ENCODE data around the gene ABLIM3.
"Not testable (repeated sequence)": the region's sequence is repeated elsewhere in the genome, so short reads cannot be mapped to it uniquely, and the experiment has no call there.

Gene ABLIM3

GRCh38 chr5:149262315-149262714 lies 121.0 kb downstream of the ABLIM3 start:
- DNase-seq: no peak

GRCh38 chr5:149264439-149265067 lies 123.3 kb downstream of the ABLIM3 start:
- peak; percentile 48 for DNase-seq

- no peak for DNase-seq
Measured at GRCh38 chr5:149265068-149265465, 123.8 kb downstream of the ABLIM3 start.

- no peak for DNase-seq
Measured at GRCh38 chr5:149265597-149265996, 124.3 kb downstream of the ABLIM3 start.

- no peak for DNase-seq
Measured at GRCh38 chr5:149267241-149267973, 126.1 kb downstream of the ABLIM3 start.

- DNase-seq: no peak
Measured at GRCh38 chr5:149268928-149269557, 127.8 kb downstream of the ABLIM3 start.

- peak; percentile 16 for DNase-seq
Measured at GRCh38 chr5:149271195-149271715, 130.0 kb downstream of the ABLIM3 start.

- peak; percentile 23 for DNase-seq
Measured at GRCh38 chr5:149271716-149272563, 130.6 kb downstream of the ABLIM3 start, which contains the start of gene AFAP1L1. TSS of gene AFAP1L1 (plus strand) at chr5:149271859. CDS start at chr5:149271969, 110 bp downstream.

- DNase-seq: not testable (repeated sequence)
Measured at GRCh38 chr5:149272781-149273180, 131.5 kb downstream of the ABLIM3 start.

GRCh38 chr5:149273237-149273636 lies 131.9 kb downstream of the ABLIM3 start:
- DNase-seq: no peak

- DNase-seq: no peak
Measured at GRCh38 chr5:149273950-149274349, 132.7 kb downstream of the ABLIM3 start.

- DNase-seq: no peak
Measured at GRCh38 chr5:149274939-149275338, 133.6 kb downstream of the ABLIM3 start.

- no peak for DNase-seq
Measured at GRCh38 chr5:149277801-149278200, 136.5 kb downstream of the ABLIM3 start.

- DNase-seq: no peak
Measured at GRCh38 chr5:149278451-149279210, 137.3 kb downstream of the ABLIM3 start.

- DNase-seq: no peak
Measured at GRCh38 chr5:149279661-149280060, 138.4 kb downstream of the ABLIM3 start.

GRCh38 chr5:149280124-149280523 lies 138.8 kb downstream of the ABLIM3 start:
- no peak for DNase-seq

- DNase-seq: no peak
Measured at GRCh38 chr5:149280802-149281201, 139.5 kb downstream of the ABLIM3 start.

- no peak for DNase-seq
Measured at GRCh38 chr5:149282027-149282965, 141.0 kb downstream of the ABLIM3 start.

GRCh38 chr5:149282966-149283332 lies 141.7 kb downstream of the ABLIM3 start:
- no peak for DNase-seq

GRCh38 chr5:149283626-149284480 lies 142.6 kb downstream of the ABLIM3 start:
- DNase-seq: no peak
